Naive thymus-derived CD4-positive, alpha-beta T cell (primary cell): ENCODE data around the gene ISG15. TPM values are rescaled to one million over a fixed set of nuclear protein-coding genes. Genes with fewer than 3 reads are reported as not detected.

ENCODE experiments used
- ATAC-seq: fragments of 150-1000 bp; cut with Tn5 transposase; 2 replicates; pipeline ENCODE4 v1.10.0; 2021; ENCODE audit warnings: mild to moderate bottlenecking, moderate library complexity
- CTCF ChIA-PET: fragments of 350-600 bp; sonication (Branson Sonifier 250); formaldehyde crosslinking; loops from one replicate; lab custom pipeline; 2021; ENCODE audit warnings: antibody characterized with exemption; lab: Charles Lee
- POLR2A ChIA-PET: fragments of 350-600 bp; sonication (Branson Sonifier 250); formaldehyde crosslinking; loops from one replicate; lab custom pipeline; 2021; ENCODE audit warnings: antibody characterized with exemption, inconsistent platforms; lab: Charles Lee
- DNase-seq, 9 donors: peaks; one replicate each; pipeline versions ENCODE4 v3.0.0 to v3.0.0-alpha.2; 2020 to 2022; ENCODE audit warnings: mixed read lengths in 1 of 9
- H3K27ac ChIP-seq: one replicate; pipeline ENCODE4 v1.7.0; 2013; ENCODE audit warnings: mild to moderate bottlenecking, low read depth, low read length, moderate library complexity
- H3K27me3 ChIP-seq, 2 donors: one replicate each; pipeline ENCODE4 v1.7.0; 2013; ENCODE audit warnings: low read length in 2 of 2, mild to moderate bottlenecking in 2 of 2, moderate library complexity in 2 of 2; ENCODE audit not compliant: control insufficient read depth in 2 of 2, insufficient read depth in 2 of 2
- H3K36me3 ChIP-seq, 3 experiments: 1 replicate in 2 of 3; 2 replicates in 1 of 3; pipeline ENCODE4 v1.7.0; 2013; ENCODE audit warnings: low read length in 3 of 3, mild to moderate bottlenecking in 3 of 3, moderate library complexity in 1 of 3; ENCODE audit not compliant: insufficient read depth in 3 of 3, control insufficient read depth in 2 of 3
- H3K4me1 ChIP-seq, 2 donors: one replicate each; pipeline ENCODE4 v1.7.0; 2013; ENCODE audit warnings: low read length in 2 of 2, mild to moderate bottlenecking in 2 of 2, moderate library complexity in 1 of 2; ENCODE audit not compliant: control insufficient read depth in 2 of 2, insufficient read depth in 2 of 2
- H3K4me3 ChIP-seq: 2 replicates; pipeline ENCODE4 v1.7.0; 2013; ENCODE audit warnings: mild to moderate bottlenecking, low read length
- H3K9me3 ChIP-seq, 3 experiments: 1 replicate in 2 of 3; 2 replicates in 1 of 3; pipeline ENCODE4 v1.7.0; 2013; ENCODE audit warnings: low read length in 3 of 3; ENCODE audit not compliant: control insufficient read depth in 2 of 3
- H3K27ac Mint-ChIP-seq, 9 donors: one replicate each; pipeline ENCODE4 v1.8.0; 2020 to 2022; ENCODE audit warnings: mixed read lengths in 9 of 9, mild to moderate bottlenecking in 8 of 9, moderate library complexity in 5 of 9, inconsistent platforms in 2 of 9
- H3K27me3 Mint-ChIP-seq, 5 donors: one replicate each; pipeline ENCODE4 v1.8.0; 2021 to 2022; ENCODE audit warnings: mixed read lengths in 5 of 5, mild to moderate bottlenecking in 1 of 5
- H3K36me3 Mint-ChIP-seq, 5 donors: one replicate each; pipeline ENCODE4 v1.8.0; 2020 to 2022; ENCODE audit warnings: mixed read lengths in 5 of 5, mild to moderate bottlenecking in 3 of 5, inconsistent platforms in 1 of 5
- H3K4me1 Mint-ChIP-seq, 7 donors: one replicate each; pipeline ENCODE4 v1.8.0; 2020 to 2022; ENCODE audit warnings: mixed read lengths in 7 of 7, mild to moderate bottlenecking in 3 of 7, inconsistent platforms in 1 of 7
- H3K4me3 Mint-ChIP-seq, 10 donors: one replicate each; pipeline ENCODE4 v1.8.0; 2020 to 2022; ENCODE audit warnings: mild to moderate bottlenecking in 10 of 10, mixed read lengths in 10 of 10, moderate library complexity in 6 of 10, inconsistent platforms in 2 of 10
- H3K9me3 Mint-ChIP-seq, 11 donors: one replicate each; pipeline ENCODE4 v1.8.0; 2020 to 2022; ENCODE audit warnings: mixed read lengths in 11 of 11, mild to moderate bottlenecking in 4 of 11, inconsistent platforms in 1 of 11, moderate library complexity in 1 of 11
- intact Hi-C, 2 donors: fragments of 100-400 bp; cut with micrococcal nuclease; formaldehyde crosslinking; loops; one replicate each; pipeline ENCODE4 v1.15.1; 2023
- polyA plus RNA-seq, 2 donors: library from polyadenylated mRNA; unstranded; fragments of 300-500 nt; fragmentation: Illumina TruSeq; gene quantifications; one replicate each; pipeline ENCODE4 v1.2.3, GENCODE V29; 2021
- total RNA-seq, 6 experiments: library from RNA in 5 of 6; stranded (reverse) in 5 of 6; gene quantifications; 1 replicate in 5 of 6; 2 replicates in 1 of 6; pipeline ENCODE4 v1.2.3 and lab custom pipeline; 2021 to 2026

Gene ISG15
- total and polyA plus RNA-seq, 7 experiments from 2014 or later: 17.4 to 227 (median 42.6) TPM

- Histone ChIP-seq H3K4me1 (peaks cover 6 to 14% of the 10 kb centered on the region in 2 donors), H3K4me3 (no peak overlapping the region), H3K27ac (no peak overlapping the region), H3K9me3 (no peaks in the 10 kb centered on the region), H3K36me3 (no peaks in the 10 kb centered on the region), H3K27me3 (no peaks in the 10 kb centered on the region)
- Mint-ChIP-seq H3K36me3 (peaks cover 0 to 5% (median 0%) of the 10 kb centered on the region in 5 donors), H3K9me3 (peaks cover 0 to 6% (median 0%) of the 10 kb centered on the region in 11 donors), H3K4me3 (no peak overlapping the region), H3K4me1 (peaks cover 4 to 17% (median 13%) of the 10 kb centered on the region in 7 donors), H3K27me3 (peaks cover 0 to 14% (median 0%) of the 10 kb centered on the region in 5 donors), H3K27ac (peak overlapping the region in 1 of 9 donors; percentile 25)
- CTCF ChIA-PET: no interaction called here
- POLR2A ChIA-PET: no interaction called here
- intact Hi-C loops: no loop called here
- DNase-seq (no peak), ATAC-seq (no peak)
Observed at GRCh38 chr1:1043411-1043810, 30.1 kb downstream of the ISG15 start.

DNA sequence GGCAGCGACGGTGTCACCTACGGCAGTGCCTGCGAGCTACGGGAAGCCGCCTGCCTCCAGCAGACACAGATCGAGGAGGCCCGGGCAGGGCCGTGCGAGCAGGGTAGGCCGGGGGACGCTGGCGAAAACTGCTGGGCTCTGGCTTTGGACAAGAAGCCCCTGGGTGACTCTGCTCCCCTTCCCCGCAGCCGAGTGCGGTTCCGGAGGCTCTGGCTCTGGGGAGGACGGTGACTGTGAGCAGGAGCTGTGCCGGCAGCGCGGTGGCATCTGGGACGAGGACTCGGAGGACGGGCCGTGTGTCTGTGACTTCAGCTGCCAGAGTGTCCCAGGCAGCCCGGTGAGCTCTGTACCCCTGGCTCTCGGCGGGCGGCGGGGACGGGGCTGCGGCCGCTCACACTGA lies 30.6 kb downstream of the ISG15 start:
- peaks cover 0 to 2% (median 0%) of the 10 kb centered on the region in 5 donors for H3K36me3 Mint-ChIP-seq

DNA sequence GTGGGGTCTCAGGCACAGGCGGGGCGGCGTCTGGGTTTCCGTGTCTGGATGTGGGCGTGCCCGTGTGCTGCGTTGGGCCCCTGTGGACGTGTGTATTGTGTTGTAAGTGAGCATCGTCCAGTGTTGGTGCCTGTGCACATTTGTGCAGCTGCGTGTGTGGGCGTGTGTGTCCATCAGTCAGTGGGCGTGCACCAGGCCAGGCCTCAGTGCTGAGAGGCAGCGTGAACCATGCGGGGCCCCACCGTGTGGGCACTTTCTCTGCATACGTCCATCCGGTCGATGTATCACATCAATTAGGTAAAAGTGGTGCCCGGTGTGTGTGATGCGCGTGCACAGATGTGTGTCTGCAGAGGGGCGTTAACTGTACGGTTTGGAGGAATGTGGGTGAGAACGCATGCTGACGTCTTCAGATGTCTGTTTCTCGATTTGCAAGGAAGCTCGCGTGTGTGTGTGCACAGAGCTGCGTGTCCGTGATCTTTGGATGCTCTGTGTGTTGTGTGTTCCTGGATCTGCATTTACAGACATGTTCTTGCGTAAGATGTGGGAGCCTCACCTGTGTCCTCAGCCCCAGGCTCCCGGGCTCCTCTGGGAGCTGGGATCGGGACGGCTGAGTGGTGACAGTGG lies 31.3 kb downstream of the ISG15 start:
- H3K27me3 ChIP-seq: no peaks in the 10 kb centered on the region
- Mint-ChIP-seq H3K27me3 (peaks cover 0 to 3% (median 0%) of the 10 kb centered on the region in 5 donors), H3K4me1 (peaks cover 0 to 6% (median 3%) of the 10 kb centered on the region in 7 donors), H3K36me3 (peaks cover 0 to 2% (median 0%) of the 10 kb centered on the region in 5 donors), H3K4me3 (no peak overlapping the region), H3K9me3 (peaks cover 0 to 6% (median 0%) of the 10 kb centered on the region in 11 donors), H3K27ac (peak overlapping the region in 2 of 9 donors; percentile 29 to 80)
- DNase-seq (no peak), ATAC-seq (no peak)
- H3K36me3 ChIP-seq: no peaks in the 10 kb centered on the region
- POLR2A ChIA-PET: interaction anchor here (0.6 kb wide), 1 partner anchor 53 kb away, joined by 3 read pairs; no protein-coding TSS in a partner anchor
- intact Hi-C loops: no loop called here
- no peaks in the 10 kb centered on the region for H3K9me3 ChIP-seq
- CTCF ChIA-PET: interaction anchor here (0.6 kb wide), 1 partner anchor 232 kb away, joined by 6 read pairs; no protein-coding TSS in a partner anchor
- no peak overlapping the region for H3K4me3 ChIP-seq
- H3K4me1 ChIP-seq: peaks cover 6 to 8% of the 10 kb centered on the region in 2 donors
- H3K27ac ChIP-seq: no peak overlapping the region

More for the DNA sequence above, 30.6 kb downstream of the ISG15 start:
- CTCF ChIA-PET: no interaction called here
- no peak for DNase-seq
- peaks cover 0 to 9% (median 0%) of the 10 kb centered on the region in 5 donors for H3K27me3 Mint-ChIP-seq
- H3K36me3 ChIP-seq: no peaks in the 10 kb centered on the region
- H3K4me1 ChIP-seq: peaks cover 6 to 14% of the 10 kb centered on the region in 2 donors
- no peak overlapping the region for H3K27ac Mint-ChIP-seq
- no peaks in the 10 kb centered on the region for H3K27me3 ChIP-seq
- H3K4me3 ChIP-seq: no peak overlapping the region
- POLR2A ChIA-PET: no interaction called here
- H3K9me3 Mint-ChIP-seq: peaks cover 0 to 6% (median 0%) of the 10 kb centered on the region in 11 donors
- H3K4me3 Mint-ChIP-seq: no peak overlapping the region
- H3K9me3 ChIP-seq: no peaks in the 10 kb centered on the region
- no peak for ATAC-seq
- H3K27ac ChIP-seq: no peak overlapping the region
- peaks cover 0 to 12% (median 8%) of the 10 kb centered on the region in 7 donors for H3K4me1 Mint-ChIP-seq
- intact Hi-C loops: no loop called here

DNA sequence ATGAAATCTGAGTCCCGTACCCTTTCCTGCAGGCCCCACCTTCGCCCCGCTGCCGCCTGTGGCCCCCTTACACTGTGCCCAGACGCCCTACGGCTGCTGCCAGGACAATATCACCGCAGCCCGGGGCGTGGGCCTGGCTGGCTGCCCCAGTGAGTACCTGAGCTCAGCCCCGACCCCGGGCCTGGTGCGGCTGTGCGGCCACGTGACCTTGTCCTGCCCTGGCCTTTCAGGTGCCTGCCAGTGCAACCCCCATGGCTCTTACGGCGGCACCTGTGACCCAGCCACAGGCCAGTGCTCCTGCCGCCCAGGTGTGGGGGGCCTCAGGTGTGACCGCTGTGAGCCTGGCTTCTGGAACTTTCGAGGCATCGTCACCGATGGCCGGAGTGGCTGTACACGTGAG lies 31.8 kb downstream of the ISG15 start:
- POLR2A ChIA-PET: interaction anchor here (0.6 kb wide), 1 partner anchor 53 kb away, joined by 3 read pairs; no protein-coding TSS in a partner anchor
- Mint-ChIP-seq H3K27me3 (no peaks in the 10 kb centered on the region), H3K4me1 (peaks cover 0 to under 1% (median 0%) of the 10 kb centered on the region in 7 donors)

GRCh38 chr1:1046243-1046642 lies 32.9 kb downstream of the ISG15 start:
- Histone ChIP-seq H3K27ac (no peak overlapping the region), H3K27me3 (no peaks in the 10 kb centered on the region), H3K36me3 (no peaks in the 10 kb centered on the region), H3K9me3 (no peaks in the 10 kb centered on the region), H3K4me1 (no peaks in the 10 kb centered on the region), H3K4me3 (no peak overlapping the region)
- POLR2A ChIA-PET: no interaction called here
- H3K4me3 Mint-ChIP-seq: no peak overlapping the region
- no peaks in the 10 kb centered on the region for H3K4me1 Mint-ChIP-seq
- H3K9me3 Mint-ChIP-seq: peaks cover 0 to 6% (median 0%) of the 10 kb centered on the region in 11 donors
- no peaks in the 10 kb centered on the region for H3K27me3 Mint-ChIP-seq
- H3K27ac Mint-ChIP-seq: no peak overlapping the region
- ATAC-seq (no peak), DNase-seq (no peak)
- intact Hi-C loops: no loop called here
- H3K36me3 Mint-ChIP-seq: peaks cover 0 to 3% (median 0%) of the 10 kb centered on the region in 5 donors
- CTCF ChIA-PET: no interaction called here

More for the DNA sequence above, 31.8 kb downstream of the ISG15 start:
- no peaks in the 10 kb centered on the region for H3K27me3 ChIP-seq
- H3K36me3 ChIP-seq: no peaks in the 10 kb centered on the region
- CTCF ChIA-PET: interaction anchor here (0.6 kb wide), 1 partner anchor 231 kb away, joined by 6 read pairs; no protein-coding TSS in a partner anchor
- peaks cover 0 to 6% (median 0%) of the 10 kb centered on the region in 11 donors for H3K9me3 Mint-ChIP-seq
- H3K27ac Mint-ChIP-seq: no peak overlapping the region
- ATAC-seq (no peak), DNase-seq (no peak)
- intact Hi-C loops: no loop called here
- no peak overlapping the region for H3K27ac ChIP-seq
- no peak overlapping the region for H3K4me3 ChIP-seq
- H3K4me1 ChIP-seq: peaks cover 2% of the 10 kb centered on the region in 2 donors
- no peak overlapping the region for H3K4me3 Mint-ChIP-seq
- peaks cover 0 to 2% (median 0%) of the 10 kb centered on the region in 5 donors for H3K36me3 Mint-ChIP-seq
- H3K9me3 ChIP-seq: no peaks in the 10 kb centered on the region

DNA sequence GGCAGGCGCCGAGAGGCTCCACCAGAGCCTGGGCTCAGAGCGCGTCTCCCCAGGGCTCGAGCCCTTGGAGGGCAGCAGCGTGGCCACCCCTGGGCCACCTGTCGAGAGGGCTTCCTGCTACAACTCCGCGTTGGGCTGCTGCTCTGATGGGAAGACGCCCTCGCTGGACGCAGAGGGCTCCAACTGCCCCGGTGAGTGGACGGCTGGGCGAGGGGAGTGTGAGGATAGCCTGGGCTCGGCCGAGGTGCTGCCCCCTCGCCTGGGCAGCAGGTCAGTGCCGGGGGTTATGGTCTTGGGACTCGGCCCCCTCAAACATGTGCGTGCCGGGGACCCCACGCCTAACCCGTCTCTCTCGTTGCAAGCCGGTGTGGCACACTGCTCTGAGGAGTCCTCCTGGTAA lies 33.5 kb downstream of the ISG15 start:
- Mint-ChIP-seq H3K36me3 (peaks cover 0 to 3% (median 0%) of the 10 kb centered on the region in 5 donors), H3K27me3 (no peaks in the 10 kb centered on the region), H3K4me3 (no peak overlapping the region), H3K9me3 (peaks cover 0 to 6% (median 0%) of the 10 kb centered on the region in 11 donors), H3K4me1 (no peaks in the 10 kb centered on the region), H3K27ac (no peak overlapping the region)
- no peaks in the 10 kb centered on the region for H3K36me3 ChIP-seq
- no peaks in the 10 kb centered on the region for H3K27me3 ChIP-seq
- CTCF ChIA-PET: no interaction called here
- no peak for ATAC-seq
- DNase-seq: no peak
- no peaks in the 10 kb centered on the region for H3K4me1 ChIP-seq
- POLR2A ChIA-PET: no interaction called here
- intact Hi-C loops: no loop called here
- H3K9me3 ChIP-seq: no peaks in the 10 kb centered on the region
- H3K4me3 ChIP-seq: no peak overlapping the region
- no peak overlapping the region for H3K27ac ChIP-seq
